Activated naive CD8-positive, alpha-beta T cell (primary cell): ENCODE measurements around the gene KCNIP3.

Source experiments
- H3K27ac Mint-ChIP-seq: one replicate; pipeline ENCODE4 v1.8.0; 2021; ENCODE audit warnings: mixed read lengths
- H3K27me3 Mint-ChIP-seq: one replicate; pipeline ENCODE4 v1.8.0; 2021; ENCODE audit warnings: mixed read lengths
- H3K36me3 Mint-ChIP-seq: one replicate; pipeline ENCODE4 v1.8.0; 2021; ENCODE audit warnings: mixed read lengths
- H3K4me1 Mint-ChIP-seq: one replicate; pipeline ENCODE4 v1.8.0; 2021; ENCODE audit warnings: low read depth, mixed read lengths
- H3K4me3 Mint-ChIP-seq: one replicate; pipeline ENCODE4 v1.8.0; 2021; ENCODE audit warnings: mild to moderate bottlenecking, mixed read lengths
- H3K9me3 Mint-ChIP-seq: one replicate; pipeline ENCODE4 v1.8.0; 2021; ENCODE audit warnings: low read depth, mixed read lengths

The KCNIP3 gene

GRCh38 chr2:95357717-95358280 lies 60.7 kb downstream of the KCNIP3 start:
- H3K27ac Mint-ChIP-seq, result no peak overlapping the region
- no peaks in the 10 kb centered on the region for H3K9me3 Mint-ChIP-seq
- no peaks in the 10 kb centered on the region for H3K4me1 Mint-ChIP-seq
- H3K4me3 Mint-ChIP-seq, result no peak overlapping the region
- H3K36me3 Mint-ChIP-seq, result no peaks in the 10 kb centered on the region
- H3K27me3 Mint-ChIP-seq, result peaks cover 2% of the 10 kb centered on the region

DNA sequence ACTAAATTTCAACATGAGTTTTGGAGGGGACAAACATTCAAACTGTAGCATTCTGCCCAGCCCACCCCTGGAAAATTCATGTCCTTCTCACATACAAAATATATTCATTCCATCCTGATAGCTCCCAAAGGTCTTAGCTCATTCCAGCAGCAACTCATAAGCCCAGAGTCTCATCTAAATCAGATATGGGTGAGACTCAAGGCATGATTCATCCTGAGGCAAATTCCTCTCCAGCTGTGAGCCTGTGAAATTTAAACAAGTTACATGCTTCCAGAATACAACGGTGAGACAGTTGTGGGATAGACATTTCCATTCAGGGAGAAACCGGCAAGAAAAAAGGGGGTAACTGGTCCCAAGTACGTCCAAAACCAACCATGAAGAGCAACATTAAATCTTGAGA lies 61.9 kb downstream of the KCNIP3 start:
- H3K4me3 Mint-ChIP-seq, result no peak overlapping the region
- no peak overlapping the region for H3K27ac Mint-ChIP-seq
- no peaks in the 10 kb centered on the region for H3K36me3 Mint-ChIP-seq
- no peaks in the 10 kb centered on the region for H3K9me3 Mint-ChIP-seq
- no peaks in the 10 kb centered on the region for H3K4me1 Mint-ChIP-seq
- H3K27me3 Mint-ChIP-seq, result peaks cover 2% of the 10 kb centered on the region

DNA sequence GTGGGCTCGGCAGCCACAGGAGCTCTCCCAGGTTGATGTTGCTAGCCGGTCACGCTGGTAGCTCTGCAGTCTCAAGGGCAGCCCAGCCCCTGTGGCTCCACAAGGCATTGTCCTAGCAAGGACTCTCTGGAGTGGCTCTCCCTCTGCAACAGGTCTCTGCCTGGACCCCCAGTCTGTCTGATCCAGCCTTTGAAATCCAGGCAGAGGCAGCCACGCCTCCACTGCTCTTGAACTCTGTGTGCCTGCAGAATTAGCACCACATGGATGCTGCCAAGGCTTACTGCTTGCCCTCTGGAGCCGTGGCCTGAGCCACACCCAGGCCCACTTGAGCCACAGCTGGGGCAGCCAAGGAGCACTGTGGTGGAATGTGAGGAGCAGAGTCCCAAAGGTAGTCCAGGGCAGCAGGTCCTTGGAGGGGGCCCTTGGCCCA lies 62.4 kb downstream of the KCNIP3 start:
- Mint-ChIP-seq H3K4me3 (no peak overlapping the region), H3K36me3 (no peaks in the 10 kb centered on the region), H3K27ac (no peak overlapping the region), H3K27me3 (peaks cover 2% of the 10 kb centered on the region), H3K9me3 (no peaks in the 10 kb centered on the region), H3K4me1 (no peaks in the 10 kb centered on the region)

- Mint-ChIP-seq H3K36me3 (no peaks in the 10 kb centered on the region), H3K4me3 (no peak overlapping the region), H3K27me3 (peaks cover 5% of the 10 kb centered on the region), H3K4me1 (no peaks in the 10 kb centered on the region), H3K27ac (no peak overlapping the region), H3K9me3 (no peaks in the 10 kb centered on the region)
Measured at GRCh38 chr2:95361216-95361980, 64.3 kb downstream of the KCNIP3 start.

DNA sequence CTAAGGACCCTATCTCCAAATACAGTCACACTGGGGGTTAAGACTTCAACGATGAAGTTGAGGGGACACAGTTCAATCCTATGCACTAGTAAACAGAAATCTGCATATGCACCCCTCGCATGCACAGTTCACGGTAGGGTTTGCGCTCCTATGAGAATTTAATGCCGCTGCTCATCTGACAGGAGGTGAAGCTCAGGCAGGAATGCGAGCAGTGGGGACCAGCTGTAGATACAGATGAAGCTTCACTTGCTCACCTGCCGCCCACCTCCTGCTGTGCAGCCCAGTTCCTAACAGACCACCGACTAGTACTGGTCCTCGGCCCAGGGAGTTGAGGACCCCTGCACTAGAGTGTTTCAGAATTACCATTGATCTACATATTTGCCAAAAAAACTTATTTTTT lies 65.3 kb downstream of the KCNIP3 start:
- H3K4me3 Mint-ChIP-seq, result no peak overlapping the region
- H3K4me1 Mint-ChIP-seq, result no peaks in the 10 kb centered on the region
- H3K27ac Mint-ChIP-seq, result no peak overlapping the region
- no peaks in the 10 kb centered on the region for H3K9me3 Mint-ChIP-seq
- peaks cover 10% of the 10 kb centered on the region for H3K27me3 Mint-ChIP-seq
- H3K36me3 Mint-ChIP-seq, result no peaks in the 10 kb centered on the region

DNA sequence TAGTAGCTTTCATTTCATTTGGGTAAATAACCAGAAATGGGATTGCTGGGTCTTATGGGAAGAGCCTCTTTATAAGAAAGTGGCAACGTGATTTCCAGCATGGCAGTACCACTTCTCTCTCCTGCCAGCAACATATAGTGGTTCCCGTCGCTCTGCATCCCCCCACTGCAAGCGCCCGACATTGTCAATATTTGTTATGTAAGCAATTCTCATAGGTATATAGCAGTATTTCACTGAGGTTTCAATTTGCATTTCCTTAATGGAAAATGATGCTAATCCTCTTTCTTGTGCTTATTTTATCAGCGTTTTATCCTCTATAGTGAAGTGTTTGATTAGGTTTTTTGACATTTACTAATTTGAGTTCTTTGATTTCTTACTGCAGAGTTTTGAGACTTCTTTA lies 69.4 kb downstream of the KCNIP3 start:
- peaks cover 5% of the 10 kb centered on the region for H3K9me3 Mint-ChIP-seq
- no peak overlapping the region for H3K27ac Mint-ChIP-seq
- H3K27me3 Mint-ChIP-seq, result peaks cover 14% of the 10 kb centered on the region
- no peak overlapping the region for H3K4me3 Mint-ChIP-seq
- H3K36me3 Mint-ChIP-seq, result no peaks in the 10 kb centered on the region
- H3K4me1 Mint-ChIP-seq, result no peaks in the 10 kb centered on the region

DNA sequence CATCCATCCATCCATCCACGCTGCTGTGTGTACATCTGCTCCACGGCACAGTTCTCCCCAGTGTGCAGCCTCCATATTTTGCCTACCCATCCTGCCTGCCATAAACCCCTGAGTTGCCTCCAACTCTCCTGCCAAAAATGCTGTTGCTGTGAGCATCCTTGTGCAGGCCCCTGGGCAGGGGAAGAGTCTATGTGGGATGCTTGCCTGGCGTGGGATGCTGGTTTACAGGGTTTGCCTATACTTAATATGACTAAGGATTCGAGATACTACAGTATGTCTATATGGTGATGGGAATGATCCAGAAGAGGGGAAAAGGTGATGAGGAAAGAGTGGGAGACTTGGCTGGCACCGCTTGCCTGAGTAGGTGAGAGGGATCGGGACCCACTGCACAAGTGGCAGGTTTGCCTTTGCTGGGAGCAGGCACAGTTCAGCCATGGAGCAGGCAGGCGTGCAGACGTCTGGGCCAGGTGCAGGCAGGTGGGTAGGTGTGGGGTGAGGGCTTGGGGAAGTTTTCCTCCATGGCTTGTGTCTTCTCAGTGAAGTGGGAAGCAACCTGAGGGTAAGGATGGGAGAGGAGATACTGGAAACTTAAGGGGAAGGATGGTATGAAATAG lies 75.2 kb downstream of the KCNIP3 start:
- no peaks in the 10 kb centered on the region for H3K36me3 Mint-ChIP-seq
- no peak overlapping the region for H3K4me3 Mint-ChIP-seq
- H3K27ac Mint-ChIP-seq, result no peak overlapping the region

GRCh38 chr2:95372845-95373244 lies 75.7 kb downstream of the KCNIP3 start:
- no peaks in the 10 kb centered on the region for H3K36me3 Mint-ChIP-seq
- H3K27me3 Mint-ChIP-seq, result peaks cover 16% of the 10 kb centered on the region
- peaks cover 5% of the 10 kb centered on the region for H3K9me3 Mint-ChIP-seq
- H3K4me1 Mint-ChIP-seq, result peaks cover 7% of the 10 kb centered on the region
- no peak overlapping the region for H3K4me3 Mint-ChIP-seq
- no peak overlapping the region for H3K27ac Mint-ChIP-seq

More for the DNA sequence above, 75.2 kb downstream of the KCNIP3 start:
- H3K27me3 Mint-ChIP-seq, result peaks cover 18% of the 10 kb centered on the region
- peaks cover 7% of the 10 kb centered on the region for H3K4me1 Mint-ChIP-seq
- H3K9me3 Mint-ChIP-seq, result peaks cover 5% of the 10 kb centered on the region

DNA sequence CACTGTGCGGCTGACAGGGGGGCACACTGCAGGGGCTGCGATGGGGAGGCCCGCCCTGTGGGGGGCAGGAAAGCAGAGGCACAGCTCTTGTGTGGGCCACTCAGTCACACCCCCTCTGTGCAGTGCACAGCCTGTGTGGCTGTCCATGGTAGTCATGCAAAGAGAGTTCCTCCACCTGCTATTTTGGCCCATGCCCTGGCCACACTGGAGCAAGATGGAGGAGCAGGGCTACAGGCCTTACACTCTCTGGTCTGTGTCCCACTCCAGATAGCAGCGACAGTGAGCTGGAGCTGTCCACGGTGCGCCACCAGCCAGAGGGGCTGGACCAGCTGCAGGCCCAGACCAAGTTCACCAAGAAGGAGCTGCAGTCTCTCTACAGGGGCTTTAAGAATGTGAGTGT lies 76.9 kb downstream of the KCNIP3 start:
- Mint-ChIP-seq H3K4me1 (peaks cover 7% of the 10 kb centered on the region), H3K4me3 (no peak overlapping the region), H3K36me3 (no peaks in the 10 kb centered on the region), H3K9me3 (peaks cover 5% of the 10 kb centered on the region), H3K27me3 (peaks cover 14% of the 10 kb centered on the region), H3K27ac (no peak overlapping the region)

DNA sequence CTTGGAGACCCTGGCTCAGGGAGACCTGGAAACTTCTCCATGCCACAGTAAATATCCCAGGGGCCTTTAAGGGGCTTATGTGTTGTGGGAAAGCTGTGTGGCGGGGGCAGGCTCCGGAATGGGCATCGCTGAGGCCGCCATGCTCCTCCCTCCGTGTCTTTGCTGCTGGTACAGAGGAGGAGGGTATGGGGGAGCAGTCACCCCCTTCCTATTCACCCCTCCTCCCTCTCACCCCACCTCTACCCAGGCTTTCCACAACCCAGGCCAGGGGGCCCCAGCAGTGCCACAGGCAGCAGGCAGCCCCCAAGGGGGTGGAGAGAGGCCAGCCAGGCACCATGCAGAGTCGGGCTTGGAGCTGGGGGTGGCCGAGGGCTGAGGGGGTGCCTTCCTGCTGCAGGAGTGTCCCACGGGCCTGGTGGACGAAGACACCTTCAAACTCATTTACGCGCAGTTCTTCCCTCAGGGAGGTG lies 77.3 kb downstream of the KCNIP3 start:
- H3K36me3 Mint-ChIP-seq, result no peaks in the 10 kb centered on the region
- peaks cover 7% of the 10 kb centered on the region for H3K4me1 Mint-ChIP-seq
- peaks cover 5% of the 10 kb centered on the region for H3K9me3 Mint-ChIP-seq
- H3K27ac Mint-ChIP-seq, result no peak overlapping the region
- H3K4me3 Mint-ChIP-seq, result no peak overlapping the region
- H3K27me3 Mint-ChIP-seq, result peaks cover 14% of the 10 kb centered on the region

DNA sequence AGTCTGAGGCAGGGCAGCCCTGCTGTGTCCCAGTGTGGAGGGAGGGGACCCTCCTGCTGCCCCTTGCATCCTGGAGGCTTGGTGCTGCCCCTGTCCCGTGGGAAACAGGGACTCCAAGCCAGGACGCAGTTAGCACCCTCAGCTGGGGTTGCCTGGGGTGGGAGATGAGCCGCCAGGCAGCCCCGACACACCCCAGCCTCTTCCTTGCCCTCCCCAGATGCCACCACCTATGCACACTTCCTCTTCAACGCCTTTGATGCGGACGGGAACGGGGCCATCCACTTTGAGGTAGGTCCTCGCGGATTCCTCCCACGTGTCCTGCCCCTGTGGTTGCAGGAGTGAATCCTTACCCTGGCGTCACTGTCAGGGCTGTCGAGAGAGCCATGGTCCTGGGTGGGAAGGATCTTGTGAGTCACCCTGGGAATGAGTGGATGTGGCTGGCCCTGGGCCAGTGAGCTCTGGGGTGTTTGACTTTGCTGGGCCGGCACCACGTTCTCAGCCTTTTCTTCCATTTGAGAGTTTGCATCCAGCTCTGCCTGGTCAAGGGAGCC lies 77.8 kb downstream of the KCNIP3 start:
- H3K4me1 Mint-ChIP-seq, result peaks cover 7% of the 10 kb centered on the region
- H3K4me3 Mint-ChIP-seq, result no peak overlapping the region
- H3K36me3 Mint-ChIP-seq, result no peaks in the 10 kb centered on the region
- peaks cover 3% of the 10 kb centered on the region for H3K9me3 Mint-ChIP-seq
- peaks cover 13% of the 10 kb centered on the region for H3K27me3 Mint-ChIP-seq
- H3K27ac Mint-ChIP-seq, result no peak overlapping the region

DNA sequence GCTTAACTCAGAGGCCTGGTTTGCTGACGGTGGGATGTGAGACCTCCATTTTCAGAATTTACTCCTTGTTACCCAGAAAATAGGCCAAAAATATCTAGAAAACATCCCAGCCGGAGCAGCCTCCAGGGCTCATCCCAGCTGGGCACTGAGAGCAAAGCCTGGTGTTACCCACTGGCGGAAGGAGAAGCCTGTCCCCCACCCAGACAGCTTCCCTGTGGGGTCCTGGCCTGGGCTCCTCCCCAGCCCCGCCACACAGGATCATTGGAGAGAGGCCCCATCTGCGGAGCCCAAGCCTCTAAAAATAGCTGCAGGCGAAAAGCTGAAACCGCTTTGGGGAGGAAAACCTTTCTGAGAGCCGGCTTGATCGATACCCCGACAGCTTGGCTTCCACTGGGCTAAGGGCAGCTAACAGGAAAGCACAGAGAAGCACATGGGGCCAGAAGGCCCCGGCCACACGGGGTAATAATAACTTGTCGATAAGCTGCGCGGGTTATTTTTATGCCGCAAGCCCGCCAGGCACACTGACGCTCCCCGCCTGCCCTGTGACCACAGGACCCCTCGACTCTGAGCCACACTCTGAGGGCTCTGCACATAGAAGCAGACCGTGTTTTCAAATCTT lies 78.5 kb downstream of the KCNIP3 start:
- H3K36me3 Mint-ChIP-seq, result no peaks in the 10 kb centered on the region
- peaks cover 10% of the 10 kb centered on the region for H3K27me3 Mint-ChIP-seq
- H3K27ac Mint-ChIP-seq, result no peak overlapping the region
- no peaks in the 10 kb centered on the region for H3K9me3 Mint-ChIP-seq
- H3K4me3 Mint-ChIP-seq, result no peak overlapping the region
- H3K4me1 Mint-ChIP-seq, result peaks cover 7% of the 10 kb centered on the region

GRCh38 chr2:95376311-95377215 lies 79.4 kb downstream of the KCNIP3 start:
- no peak overlapping the region for H3K4me3 Mint-ChIP-seq
- peaks cover 7% of the 10 kb centered on the region for H3K4me1 Mint-ChIP-seq
- no peaks in the 10 kb centered on the region for H3K9me3 Mint-ChIP-seq
- no peak overlapping the region for H3K27ac Mint-ChIP-seq
- no peaks in the 10 kb centered on the region for H3K36me3 Mint-ChIP-seq
- H3K27me3 Mint-ChIP-seq, result peaks cover 10% of the 10 kb centered on the region
